IMR-90 (cell line): ENCODE measurements around the gene ULBP2. TPM values are rescaled to one million over a fixed set of nuclear protein-coding genes. Genes with fewer than 3 reads are reported as not detected.

Experiments used
- ATAC-seq: fragments of 200-7000 bp; cut with Tn5 transposase; 2 replicates; pipeline ENCODE4 v1.9.1; 2020; ENCODE audit warnings: low read depth, mild to moderate bottlenecking, moderate library complexity
- BruUV-seq: library from RNA; stranded (reverse); fragments of 400-500 nt; replicated peaks from 2 replicates; lab custom pipeline; 2021; lab: Mats Ljungman, UMichigan
- CTCF ChIA-PET: fragments of 300-600 bp; formaldehyde crosslinking; extraction: SDS; loops from one replicate; lab custom pipeline; 2021; ENCODE audit warnings: antibody characterized with exemption; lab: Yijun Ruan, JAX
- POLR2A ChIA-PET: fragments of 300-600 bp; sonication (Branson Sonifier 250); formaldehyde crosslinking; loops from one replicate; lab custom pipeline; 2022; ENCODE audit warnings: antibody characterized with exemption; ENCODE audit not compliant: unreplicated experiment; lab: Charles Lee
- DNase-seq: peaks from one replicate; pipeline ENCODE4 v3.0.0; 2013
- H2AFZ ChIP-seq: replicated peaks from 2 replicates; pipeline ENCODE3; 2013; ENCODE audit warnings: low read length, mild to moderate bottlenecking; ENCODE audit not compliant: poor library complexity
- H2AK5ac ChIP-seq: 2 replicates; pipeline ENCODE4 v1.6.1; 2013; ENCODE audit warnings: low read depth, low read length, inconsistent platforms
- H2AK9ac ChIP-seq: replicated peaks from 2 replicates; pipeline ENCODE3; 2013; ENCODE audit warnings: mild to moderate bottlenecking, low read depth, low read length, moderate library complexity; ENCODE audit not compliant: poor library complexity
- H2BK120ac ChIP-seq: 2 replicates; pipeline ENCODE4 v1.6.1; 2013; ENCODE audit warnings: low read depth, low read length, inconsistent platforms
- H2BK15ac ChIP-seq: 3 replicates; pipeline ENCODE4 v1.6.1; 2013; ENCODE audit warnings: low read depth, low read length, inconsistent platforms
- H2BK20ac ChIP-seq: 2 replicates; pipeline ENCODE4 v1.6.1; 2013; ENCODE audit warnings: low read depth, mild to moderate bottlenecking, inconsistent platforms, low read length, moderate library complexity
- H2BK5ac ChIP-seq: 2 replicates; pipeline ENCODE4 v1.6.1; 2013; ENCODE audit warnings: mild to moderate bottlenecking, low read depth, low read length, inconsistent platforms; ENCODE audit not compliant: poor library complexity, severe bottlenecking
- H3K14ac ChIP-seq: replicated peaks from 2 replicates; pipeline ENCODE4 v1.6.1; 2013; ENCODE audit warnings: low read depth, low read length, inconsistent platforms
- H3K18ac ChIP-seq: 2 replicates; pipeline ENCODE4 v1.6.1; 2013; ENCODE audit warnings: low read depth, low read length, control low read depth
- H3K23ac ChIP-seq: 2 replicates; pipeline ENCODE4 v1.6.1; 2013; ENCODE audit warnings: low read depth, low read length, inconsistent platforms
- H3K27ac ChIP-seq: 2 replicates; pipeline ENCODE4 v1.5.1; 2013; ENCODE audit warnings: mild to moderate bottlenecking, control low read depth, low read length; ENCODE audit not compliant: insufficient read depth
- H3K27me3 ChIP-seq: 2 replicates; pipeline ENCODE4 v1.6.1; 2013; ENCODE audit warnings: low read length; ENCODE audit not compliant: control insufficient read depth, insufficient read depth
- H3K36me3 ChIP-seq: 2 replicates; pipeline ENCODE4 v1.6.1; 2013; ENCODE audit warnings: low read length, mixed read lengths; ENCODE audit not compliant: control insufficient read depth, insufficient read depth
- H3K4ac ChIP-seq: 2 replicates; pipeline ENCODE4 v1.6.1; 2013; ENCODE audit warnings: low read depth, low read length, inconsistent platforms
- H3K4me1 ChIP-seq: 2 replicates; pipeline ENCODE4 v1.6.1; 2013; ENCODE audit warnings: low read length, mixed read lengths; ENCODE audit not compliant: control insufficient read depth, insufficient read depth
- H3K4me2 ChIP-seq: 2 replicates; pipeline ENCODE4 v1.6.1; 2013; ENCODE audit warnings: low read depth, mild to moderate bottlenecking, control low read depth, low read length, moderate library complexity
- H3K4me3 ChIP-seq: 2 replicates; pipeline ENCODE4 v1.5.1; 2013; ENCODE audit warnings: low read depth, mild to moderate bottlenecking, control low read depth, low read length, moderate library complexity; ENCODE audit not compliant: insufficient read depth
- H3K56ac ChIP-seq: 2 replicates; pipeline ENCODE4 v1.6.1; 2013; ENCODE audit warnings: low read length, inconsistent platforms; ENCODE audit not compliant: insufficient read depth; ENCODE audit errors: extremely low read depth
- H3K79me1 ChIP-seq, 2 experiments: 2 replicates each; pipeline ENCODE4 v1.6.1; 2013; ENCODE audit warnings: low read length in 2 of 2, inconsistent platforms in 1 of 2, low read depth in 1 of 2
- H3K9ac ChIP-seq: 2 replicates; pipeline ENCODE4 v1.6.1; 2013; ENCODE audit warnings: low read depth, low read length, control low read depth
- H3K9me1 ChIP-seq: 2 replicates; pipeline ENCODE4 v1.6.1; 2013; ENCODE audit warnings: low read length, inconsistent platforms; ENCODE audit not compliant: insufficient read depth
- H3K9me3 ChIP-seq: 2 replicates; pipeline ENCODE4 v1.6.1; 2013; ENCODE audit warnings: low read length; ENCODE audit not compliant: control insufficient read depth, insufficient read depth
- H4K20me1 ChIP-seq: 2 replicates; pipeline ENCODE4 v1.6.1; 2013; ENCODE audit warnings: low read length, inconsistent platforms; ENCODE audit not compliant: insufficient read depth
- H4K5ac ChIP-seq: 2 replicates; pipeline ENCODE4 v1.6.1; 2013; ENCODE audit warnings: mild to moderate bottlenecking, low read depth, low read length, control low read depth
- H4K8ac ChIP-seq, 2 experiments: 2 replicates each; pipeline ENCODE4 v1.6.1; 2013; ENCODE audit warnings: low read depth in 2 of 2, low read length in 2 of 2, control low read depth in 1 of 2, inconsistent platforms in 1 of 2
- H4K91ac ChIP-seq: 2 replicates; pipeline ENCODE4 v1.6.1; 2013; ENCODE audit warnings: low read depth, low read length, inconsistent platforms; ENCODE audit not compliant: insufficient read depth
- BHLHE40 ChIP-seq: fragments of 150-350 bp; IDR thresholded peaks from 2 replicates; pipeline ENCODE4 v1.6.1; 2016; ENCODE audit warnings: mild to moderate bottlenecking, low read depth, low read length
- CHD1 ChIP-seq: IDR thresholded peaks from 2 replicates; pipeline ENCODE4 v1.6.1; 2012; ENCODE audit warnings: low read depth, low read length, improper control_type of control experiment
- CTCF ChIP-seq: conservative IDR thresholded peaks from 2 replicates; pipeline ENCODE4 v1.5.1; 2012; ENCODE audit warnings: mild to moderate bottlenecking, low read depth, low read length, improper control_type of control experiment
- FOS ChIP-seq: fragments of 150-350 bp; IDR thresholded peaks from 2 replicates; pipeline ENCODE4 v1.6.1; 2016; ENCODE audit warnings: low read depth, low read length
- MAZ ChIP-seq: IDR thresholded peaks from 2 replicates; pipeline ENCODE4 v1.6.1; 2012; ENCODE audit warnings: low read depth, mild to moderate bottlenecking, low read length, improper control_type of control experiment, moderate library complexity, borderline replicate concordance
- MXI1 ChIP-seq: IDR thresholded peaks from 2 replicates; pipeline ENCODE4 v1.6.1; 2012; ENCODE audit warnings: low read depth, mild to moderate bottlenecking, low read length, moderate library complexity, borderline replicate concordance
- NFE2L2 ChIP-seq: fragments of 150-350 bp; IDR thresholded peaks from 2 replicates; pipeline ENCODE4 v1.6.1; 2016; ENCODE audit warnings: low read depth, mild to moderate bottlenecking, low read length
- POLR2A ChIP-seq: IDR thresholded peaks from 2 replicates; pipeline ENCODE4 v1.6.1; 2012; ENCODE audit warnings: mild to moderate bottlenecking, low read depth, low read length
- RFX5 ChIP-seq: IDR thresholded peaks from 2 replicates; pipeline ENCODE4 v1.8.0; 2012; ENCODE audit warnings: low read depth, mild to moderate bottlenecking, low read length, moderate library complexity
- SMC3 ChIP-seq: fragments of 150-350 bp; IDR thresholded peaks from 2 replicates; pipeline ENCODE4 v1.6.1; 2016; ENCODE audit warnings: low read depth, mild to moderate bottlenecking, antibody characterized with exemption, low read length, moderate library complexity
- USF2 ChIP-seq: fragments of 150-350 bp; IDR thresholded peaks from 2 replicates; pipeline ENCODE4 v1.6.1; 2017; ENCODE audit warnings: mild to moderate bottlenecking, antibody characterized with exemption, low read length, low read depth
- WGBS, 2 experiments: methylation state at CpG; one replicate each; pipeline versions ENCODE4 v1.1.5 to v1.1.7; 2013; ENCODE audit warnings: missing lambda C conversion rate in 2 of 2; ENCODE audit not compliant: insufficient read length in 1 of 2; ENCODE audit errors: extremely low coverage in 2 of 2; 5-methylcytosine and 5-hydroxymethylcytosine counted together
- dilution Hi-C: fragments of 300-500 bp; cut with HindIII; formaldehyde crosslinking; loops from one replicate; pipeline ENCODE4 v1.14.3; 2018; ENCODE audit warnings: low sequenced_read_pairs; ENCODE audit not compliant: unreplicated experiment
- in situ Hi-C: fragments of 300-500 bp; cut with MboI; formaldehyde crosslinking; loops from 3 replicates; pipeline ENCODE4 v1.14.3; 2019; ENCODE audit warnings: low sequenced_read_pairs, inconsistent platforms, mixed read lengths
- intact Hi-C: fragments of 100-400 bp; cut with micrococcal nuclease; formaldehyde crosslinking; loops from 2 replicates; pipeline ENCODE4 v1.10.0; 2022
- polyA plus RNA-seq, 3 experiments: library from polyadenylated mRNA; depleted of rRNA; stranded (reverse); fragments of >200 nt; gene quantifications; 2 replicates each; pipeline ENCODE4 v1.2.3, GENCODE V29; 2012; ENCODE audit warnings: low replicate concordance in 1 of 3
- total RNA-seq: library from RNA; depleted of rRNA; stranded (reverse); fragments of >200 nt; gene quantifications from 2 replicates; pipeline ENCODE4 v1.2.3, GENCODE V29; 2012

Gene ULBP2
- total and polyA plus RNA-seq, 2 of the 4 experiments (the other 2 are of a cell fraction), result 7.9 to 16.2 TPM

- H3K4me2 ChIP-seq, result peak overlapping the region; percentile 88
- no peaks in the 10 kb centered on the region for H3K36me3 ChIP-seq
- ChIA-PET CTCF (no interaction called here), POLR2A (no interaction called here)
- peak overlapping the region; percentile 94 for H2AK9ac ChIP-seq
- BruUV-seq, result no TSS peak
- no peak overlapping the region for H3K56ac ChIP-seq
- intact Hi-C loops, result no loop called here
- dilution Hi-C loops, result no loop called here
- no peak overlapping the region for H4K5ac ChIP-seq
- no peak for DNase-seq
- peak overlapping the region; percentile 30 for H2BK120ac ChIP-seq
- 0 out of 4 replicates have a peak, but pooled peaks cover 0 to 4% of the 10 kb centered on the region in 2 experiments for H3K79me1 ChIP-seq
- peak overlapping the region; percentile 84 for H4K91ac ChIP-seq
- H4K8ac ChIP-seq, result peak overlapping the region; percentile 56 to 73; a peak in 3 of 4 replicates
- H2BK15ac ChIP-seq, result peak overlapping the region; percentile 59; the same call in 1 of the 3 replicates
- in situ Hi-C loops, result no loop called here
- H3K27ac ChIP-seq, result no peak overlapping the region
- H3K4me3 ChIP-seq, result peak overlapping the region; percentile 53; the same call in 1 of the 2 replicates
- WGBS, 2 experiments, result 82% methylated on average over 2 of the region's 7 CpGs; no CpG with 5 or more reads in 1 of the 2 experiments
- H3K4ac ChIP-seq, result peak overlapping the region; percentile 64
- no peak overlapping the region for H2BK5ac ChIP-seq
- peak overlapping the region; percentile 74; the same call in 1 of the 2 replicates for H3K9ac ChIP-seq
- H4K20me1 ChIP-seq, result no peaks in the 10 kb centered on the region; the same call in 1 of the 2 replicates
- TF ChIP-seq MAZ (no peak), MXI1 (no peak), RFX5 (no peak), POLR2A (no peak), CTCF (no peak), CHD1 (no peak), SMC3 (no peak), BHLHE40 (no peak), FOS (no peak), USF2 (no peak), NFE2L2 (no peak)
- H3K9me3 ChIP-seq, result no peaks in the 10 kb centered on the region; the same call in 1 of the 2 replicates
- peak overlapping the region; percentile 5; the same call in 1 of the 2 replicates for H2BK20ac ChIP-seq
- no peak overlapping the region for H3K23ac ChIP-seq
- 0 out of 2 replicates have a peak, but pooled peaks cover 7% of the 10 kb centered on the region for H3K9me1 ChIP-seq
- no peak; the same call in 1 of the 2 replicates for ATAC-seq
- H3K14ac ChIP-seq, result peak overlapping the region; percentile 64; the same call in 1 of the 2 replicates
- H3K27me3 ChIP-seq, result peaks cover 52% of the 10 kb centered on the region
- peak overlapping the region; percentile 42 for H2AK5ac ChIP-seq
- no peak overlapping the region for H3K18ac ChIP-seq
- peaks cover 2% of the 10 kb centered on the region; the same call in 1 of the 2 replicates for H3K4me1 ChIP-seq
- peak overlapping the region; percentile 89 for H2AFZ ChIP-seq
Observed at GRCh38 chr6:149962461-149963211, 20.8 kb downstream of the ULBP2 start.
